Adrenal gland (tissue), 5 donors: ENCODE results near the gene BCL3.

Source experiments
- POLR2A ChIP-seq, 2 donors: fragments of 450-650 bp; IDR thresholded peaks; one replicate each; pipeline ENCODE4 v1.6.1; 2017; ENCODE audit warnings: antibody characterized with exemption in 2 of 2, mild to moderate bottlenecking in 2 of 2, moderate library complexity in 1 of 2
- TF ChIP-seq, protein P1 (sequence below), 6 experiments: fragments of 450-650 bp in 4 of 6; fragments of 200-600 bp in 2 of 6; sonication (generic) in 1 of 6; IDR thresholded peaks; 1 replicate in 5 of 6; 2 replicates in 1 of 6; pipeline versions ENCODE4 v1.5.1 to v1.8.0; 2016 to 2021; ENCODE audit warnings: antibody characterized with exemption in 6 of 6, mild to moderate bottlenecking in 2 of 6, moderate library complexity in 1 of 6
- donor health status: DM: no; HTN: no; CAD: no.

DNA sequence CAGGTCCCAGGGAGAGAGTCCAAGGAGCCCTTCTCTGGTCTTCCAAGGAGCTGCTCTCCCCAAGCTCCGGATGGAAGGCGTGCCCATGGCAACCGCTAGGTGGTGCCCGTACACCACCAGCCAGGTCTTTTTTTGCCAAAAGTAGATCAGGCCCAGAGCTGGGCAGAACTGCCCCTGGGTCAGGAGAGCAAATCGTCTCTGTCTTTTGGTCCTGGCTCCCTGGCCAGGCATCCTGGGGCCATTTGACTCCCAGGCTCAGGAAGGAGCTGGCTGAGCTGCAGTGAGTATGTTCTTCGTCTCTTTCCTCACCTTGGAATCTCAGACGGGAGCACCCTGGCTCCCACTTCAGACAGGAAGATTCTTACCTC lies 24.6 kb upstream of the BCL3 start:
- TF ChIP-seq, protein P1, sequence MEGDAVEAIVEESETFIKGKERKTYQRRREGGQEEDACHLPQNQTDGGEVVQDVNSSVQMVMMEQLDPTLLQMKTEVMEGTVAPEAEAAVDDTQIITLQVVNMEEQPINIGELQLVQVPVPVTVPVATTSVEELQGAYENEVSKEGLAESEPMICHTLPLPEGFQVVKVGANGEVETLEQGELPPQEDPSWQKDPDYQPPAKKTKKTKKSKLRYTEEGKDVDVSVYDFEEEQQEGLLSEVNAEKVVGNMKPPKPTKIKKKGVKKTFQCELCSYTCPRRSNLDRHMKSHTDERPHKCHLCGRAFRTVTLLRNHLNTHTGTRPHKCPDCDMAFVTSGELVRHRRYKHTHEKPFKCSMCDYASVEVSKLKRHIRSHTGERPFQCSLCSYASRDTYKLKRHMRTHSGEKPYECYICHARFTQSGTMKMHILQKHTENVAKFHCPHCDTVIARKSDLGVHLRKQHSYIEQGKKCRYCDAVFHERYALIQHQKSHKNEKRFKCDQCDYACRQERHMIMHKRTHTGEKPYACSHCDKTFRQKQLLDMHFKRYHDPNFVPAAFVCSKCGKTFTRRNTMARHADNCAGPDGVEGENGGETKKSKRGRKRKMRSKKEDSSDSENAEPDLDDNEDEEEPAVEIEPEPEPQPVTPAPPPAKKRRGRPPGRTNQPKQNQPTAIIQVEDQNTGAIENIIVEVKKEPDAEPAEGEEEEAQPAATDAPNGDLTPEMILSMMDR (IDR thresholded peaks at IDR 0.05): peak; percentile 92 to 99 (median 98)
- no peak for TF ChIP-seq POLR2A (IDR thresholded peaks at IDR 0.05)
